Endothelial cell of umbilical vein (primary cell): ENCODE results near the gene EDEM1. TPM values are rescaled to one million over a fixed set of nuclear protein-coding genes. Genes with fewer than 3 reads are reported as not detected.

Experiments
- BruUV-seq: library from RNA; stranded (reverse); fragments of 400-500 nt; replicated peaks from 2 replicates; lab custom pipeline; 2021; lab: Mats Ljungman, UMichigan
- CTCF ChIA-PET: fragments of 300-600, 350-600 bp; sonication (Branson Sonifier 250); formaldehyde crosslinking; loops from one replicate; lab custom pipeline; 2021; ENCODE audit warnings: antibody characterized with exemption, inconsistent platforms; lab: Charles Lee
- POLR2A ChIA-PET: fragments of 300-600, 350-600 bp; sonication (Branson Sonifier 250); formaldehyde crosslinking; loops from one replicate; lab custom pipeline; 2021; ENCODE audit warnings: antibody characterized with exemption, inconsistent platforms; lab: Charles Lee
- DNase-seq: peaks from one replicate; pipeline ENCODE4 v3.0.0-alpha.2; 2011; ENCODE audit warnings: low read depth, low spot score
- FAIRE-seq: peaks from 2 replicates; lab custom pipeline; 2011; peaks lifted over from hg19 to GRCh38; lab: Jason Lieb, UNC
- H2AFZ ChIP-seq: 2 replicates; pipeline ENCODE4 v1.6.0; 2012; ENCODE audit warnings: low read depth, low read length, control low read depth, inconsistent platforms
- H3K27ac ChIP-seq: 2 replicates; pipeline ENCODE4 v1.5.1; 2011; ENCODE audit warnings: low read depth, mild to moderate bottlenecking, control low read depth, low read length, moderate library complexity; ENCODE audit not compliant: insufficient read depth
- H3K27me3 ChIP-seq, 2 experiments: 2 replicates each; pipeline versions ENCODE4 v1.6.0 to v1.6.1; 2011; ENCODE audit warnings: low read length in 2 of 2, mixed read lengths in 1 of 2; ENCODE audit not compliant: control insufficient read depth in 2 of 2, insufficient read depth in 2 of 2
- H3K36me3 ChIP-seq, 2 experiments: 2 replicates in 1 of 2; 3 replicates in 1 of 2; pipeline ENCODE4 v1.5.1; 2011; ENCODE audit warnings: low read length in 2 of 2, mild to moderate bottlenecking in 1 of 2, moderate library complexity in 1 of 2; ENCODE audit not compliant: control insufficient read depth in 2 of 2, insufficient read depth in 2 of 2; ENCODE audit errors: extremely low read depth in 1 of 2
- H3K4me1 ChIP-seq: 3 replicates; pipeline ENCODE4 v1.5.1; 2011; ENCODE audit warnings: mild to moderate bottlenecking, low read length; ENCODE audit not compliant: control insufficient read depth, insufficient read depth; ENCODE audit errors: extremely low read depth
- H3K4me2 ChIP-seq: 2 replicates; pipeline ENCODE4 v1.6.1; 2011; ENCODE audit warnings: low read length, control low read depth, mixed read lengths; ENCODE audit not compliant: insufficient read depth
- H3K4me3 ChIP-seq, 3 experiments: fragments of 200-600 bp in 1 of 3; sonication (generic), shearing (Covaris generic) in 1 of 3; replicated peaks in 1 of 3; 2 replicates each; pipeline ENCODE4 v1.5.1; 2011 to 2016; ENCODE audit warnings: control low read depth in 3 of 3, low read length in 3 of 3, mild to moderate bottlenecking in 2 of 3, inconsistent platforms in 1 of 3, low read depth in 1 of 3, moderate library complexity in 1 of 3; ENCODE audit not compliant: insufficient read depth in 1 of 3
- H3K79me2 ChIP-seq: 2 replicates; pipeline ENCODE4 v1.6.0; 2012; ENCODE audit warnings: low read length, inconsistent platforms; ENCODE audit not compliant: control insufficient read depth, insufficient read depth
- H3K9ac ChIP-seq: replicated peaks from 2 replicates; pipeline ENCODE3; 2011; ENCODE audit warnings: low read length, control low read depth; ENCODE audit not compliant: insufficient read depth; ENCODE audit errors: extremely low read depth
- H3K9me1 ChIP-seq: replicated peaks from 3 replicates; pipeline ENCODE4 v1.6.0; 2011; ENCODE audit warnings: mild to moderate bottlenecking, low read length; ENCODE audit not compliant: control insufficient read depth, insufficient read depth; ENCODE audit errors: extremely low read depth
- H3K9me3 ChIP-seq: replicated peaks from 2 replicates; pipeline ENCODE4 v1.5.1; 2012; ENCODE audit warnings: low read length, inconsistent platforms; ENCODE audit not compliant: control insufficient read depth, insufficient read depth
- H4K20me1 ChIP-seq: replicated peaks from 2 replicates; pipeline ENCODE3; 2011; ENCODE audit warnings: mild to moderate bottlenecking, low read length; ENCODE audit not compliant: control insufficient read depth, insufficient read depth; ENCODE audit errors: extremely low read depth
- CTCF ChIP-seq, 2 donors: IDR thresholded peaks; 1 replicate in 1 of 2; 2 replicates in 1 of 2; pipeline ENCODE4 v1.5.1; 2011; ENCODE audit warnings: low read length in 2 of 2, mild to moderate bottlenecking in 2 of 2, moderate library complexity in 2 of 2, control low read depth in 1 of 2, inconsistent platforms in 1 of 2, low read depth in 1 of 2; ENCODE audit not compliant: insufficient read depth in 1 of 2; ENCODE audit errors: extremely low read depth in 1 of 2
- EZH2 ChIP-seq: IDR thresholded peaks from 2 replicates; pipeline ENCODE4 v1.6.1; 2012; ENCODE audit warnings: borderline replicate concordance, low read depth, mild to moderate bottlenecking, moderate library complexity, low read length, inconsistent platforms; ENCODE audit not compliant: severe bottlenecking
- FOS ChIP-seq: IDR thresholded peaks from 2 replicates; pipeline ENCODE4 v1.6.1; 2011; ENCODE audit warnings: mild to moderate bottlenecking, low read length, moderate library complexity, borderline replicate concordance; ENCODE audit not compliant: insufficient read depth
- GATA2 ChIP-seq: IDR thresholded peaks from 2 replicates; pipeline ENCODE4 v1.7.0; 2011; ENCODE audit warnings: low read depth, mild to moderate bottlenecking, moderate library complexity, mixed read lengths, low read length; ENCODE audit not compliant: insufficient read length, insufficient read depth
- JUN ChIP-seq: IDR thresholded peaks from 2 replicates; pipeline ENCODE4 v1.6.1; 2011; ENCODE audit warnings: borderline replicate concordance, low read depth; ENCODE audit not compliant: insufficient read length, insufficient read depth
- MAX ChIP-seq: IDR thresholded peaks from 2 replicates; pipeline ENCODE4 v1.6.1; 2011; ENCODE audit not compliant: insufficient read depth, insufficient read length
- MYC ChIP-seq: IDR thresholded peaks from one replicate; pipeline ENCODE4 v1.6.1; 2011; ENCODE audit warnings: mild to moderate bottlenecking, low read depth, low read length
- POLR2A ChIP-seq: IDR thresholded peaks from 2 replicates; pipeline ENCODE4 v1.6.1; 2012; ENCODE audit warnings: low read depth, mild to moderate bottlenecking, control low read depth, low read length
- POLR2AphosphoS5 ChIP-seq: IDR thresholded peaks from 2 replicates; pipeline ENCODE4 v1.6.1; 2012; ENCODE audit warnings: low read depth, mild to moderate bottlenecking, control low read depth, low read length, moderate library complexity; ENCODE audit not compliant: insufficient read depth
- dilution Hi-C: fragments of 300-500 bp; cut with MboI; formaldehyde crosslinking; loops from one replicate; pipeline ENCODE4 v1.15.0; 2019; ENCODE audit warnings: low sequenced_read_pairs; ENCODE audit not compliant: extremely low pct_ligation_motif_present
- intact Hi-C: fragments of 100-400 bp; cut with micrococcal nuclease; formaldehyde crosslinking; loops from one replicate; pipeline ENCODE4 v1.10.0; 2022
- polyA plus RNA-seq, 4 experiments: library from polyadenylated mRNA; depleted of rRNA in 3 of 4; stranded (reverse) in 3 of 4; unstranded in 1 of 4; fragments of >200 nt; gene quantifications; 2 replicates each; pipeline versions ENCODE4 v1.2.1 to v1.2.3, GENCODE V29; 2011 to 2012; ENCODE audit warnings: missing spikeins in 1 of 4
- total RNA-seq: library from RNA; stranded (reverse); gene quantifications from 2 replicates; pipeline ENCODE4 v1.2.3, GENCODE V29; 2021

The EDEM1 gene
- total and polyA plus RNA-seq, 2 donors (not counting 3 experiments of a cell fraction or from before 2014, with no cell fraction given) = 19.4 to 61.1 TPM

GRCh38 chr3:5233026-5233425 is 45.5 kb downstream of the EDEM1 start:
- POLR2A ChIA-PET = interaction anchor here (0.6 kb wide), 1 partner anchor 70 kb away, joined by 4 read pairs; no protein-coding TSS in a partner anchor
- no peaks in the 10 kb centered on the region for H3K9me1 ChIP-seq
- no peak overlapping the region for H3K27ac ChIP-seq
- dilution Hi-C loops (no loop called here), intact Hi-C loops (no loop called here)
- H3K4me1 ChIP-seq = no peaks in the 10 kb centered on the region
- H3K79me2 ChIP-seq = no peaks in the 10 kb centered on the region
- no peak for TF ChIP-seq JUN
- TF ChIP-seq FOS = no peak
- TF ChIP-seq POLR2A = no peak
- no peak for TF ChIP-seq POLR2AphosphoS5
- no peak for TF ChIP-seq MAX
- no peak for TF ChIP-seq CTCF (IDR thresholded peaks at IDR 0.05; ENCODE audit: extremely low read depth in 1 of 2, insufficient read depth in 1 of 2, low read depth in 1 of 2, low read length in 2 of 2)
- TF ChIP-seq MYC = no peak
- TF ChIP-seq EZH2 = no peak
- no peak for TF ChIP-seq GATA2
- no peaks in the 10 kb centered on the region for H4K20me1 ChIP-seq
- CTCF ChIA-PET = interaction anchor here (1.1 to 1.2 kb wide), 2 partner anchors 522 to 577 kb away, joined by 3 read pairs; no protein-coding TSS in a partner anchor
- FAIRE-seq = no peak
- H2AFZ ChIP-seq = no peak overlapping the region
- no peaks in the 10 kb centered on the region for H3K27me3 ChIP-seq
- BruUV-seq = no TSS peak
- H3K9ac ChIP-seq = no peak overlapping the region
- H3K4me2 ChIP-seq = no peak overlapping the region
- H3K36me3 ChIP-seq = no peaks in the 10 kb centered on the region
- no peak overlapping the region for H3K4me3 ChIP-seq
- DNase-seq = no peak
- H3K9me3 ChIP-seq = no peaks in the 10 kb centered on the region
